Suprapubic skin (tissue), 4 donors: ENCODE results near the gene KLRB1. TPM values are rescaled to one million over a fixed set of nuclear protein-coding genes. Genes with fewer than 3 reads are reported as not detected.
"Not testable (repeated sequence)": the region's sequence is repeated elsewhere in the genome, so short reads cannot be mapped to it uniquely, and the experiment has no call there.

Experiments used
- DNase-seq, 2 donors: peaks; one replicate each; pipeline ENCODE4 v3.0.0-alpha.2; 2019; ENCODE audit warnings: low spot score in 2 of 2
- H3K27ac ChIP-seq: fragments of 200-600 bp; sonication (generic); one replicate; pipeline ENCODE4 v1.5.1; 2019
- H3K27me3 ChIP-seq: fragments of 200-600 bp; sonication (generic); one replicate; pipeline ENCODE4 v1.5.1; 2019
- H3K36me3 ChIP-seq: fragments of 200-600 bp; sonication (generic); one replicate; pipeline ENCODE4 v1.5.1; 2019
- H3K4me1 ChIP-seq: fragments of 200-600 bp; sonication (generic); one replicate; pipeline ENCODE4 v1.5.1; 2019
- H3K4me3 ChIP-seq: fragments of 200-600 bp; sonication (generic); one replicate; pipeline ENCODE4 v1.5.1; 2019; ENCODE audit warnings: mild to moderate bottlenecking
- H3K9me3 ChIP-seq: fragments of 200-600 bp; sonication (generic); one replicate; pipeline ENCODE4 v1.5.1; 2019
- CTCF ChIP-seq, 2 donors: fragments of 200-600 bp in 1 of 2; fragments of 450-650 bp in 1 of 2; sonication (generic) in 1 of 2; IDR thresholded peaks; one replicate each; pipeline ENCODE4 v1.5.1; 2016 to 2019; ENCODE audit warnings: antibody characterized with exemption in 2 of 2, mild to moderate bottlenecking in 1 of 2, moderate library complexity in 1 of 2
- EP300 ChIP-seq: sonication (generic); formaldehyde crosslinking; IDR thresholded peaks from one replicate; pipeline ENCODE4 v1.6.1; 2017; ENCODE audit warnings: antibody characterized with exemption
- POLR2A ChIP-seq, 2 donors: fragments of 450-650 bp; IDR thresholded peaks; one replicate each; pipeline ENCODE4 v1.6.1; 2017; ENCODE audit warnings: antibody characterized with exemption in 2 of 2, mild to moderate bottlenecking in 2 of 2, moderate library complexity in 2 of 2
- POLR2AphosphoS5 ChIP-seq, 3 donors: sonication (generic); formaldehyde crosslinking; IDR thresholded peaks; one replicate each; pipeline ENCODE4 v1.6.1; 2017; ENCODE audit warnings: antibody characterized with exemption in 3 of 3
- WGBS: methylation state at CpG from one replicate; pipeline ENCODE4 v1.1.5; 2018; 5-methylcytosine and 5-hydroxymethylcytosine counted together
- total RNA-seq, 4 donors: library from RNA; depleted of rRNA; stranded (reverse); fragments of >200 nt; gene quantifications; one replicate each; pipeline ENCODE4 v1.1.0, GENCODE V29; 2016

KLRB1 gene
- total RNA-seq, 4 donors from 2014 or later = not detected

- no peaks in the 10 kb centered on the region for H3K27me3 ChIP-seq
- TF ChIP-seq CTCF (IDR thresholded peaks at IDR 0.05) (no peak), POLR2A (IDR thresholded peaks at IDR 0.05) (no peak)
- no peak for DNase-seq
- no peak overlapping the region for H3K4me3 ChIP-seq
- H3K4me1 ChIP-seq = no peaks in the 10 kb centered on the region
- H3K9me3 ChIP-seq = no peaks in the 10 kb centered on the region
- WGBS = 54% methylated on average over 2 of the region's 2 CpGs
- H3K36me3 ChIP-seq = no peaks in the 10 kb centered on the region
- H3K27ac ChIP-seq = no peak overlapping the region
Observed at GRCh38 chr12:9588749-9589148, 19.0 kb downstream of the KLRB1 start.

- no peak overlapping the region for H3K4me3 ChIP-seq
- H3K4me1 ChIP-seq = no peaks in the 10 kb centered on the region
- 88% methylated on average over 4 of the region's 4 CpGs for WGBS
- DNase-seq = no peak
- H3K36me3 ChIP-seq = no peaks in the 10 kb centered on the region
- no peaks in the 10 kb centered on the region for H3K27me3 ChIP-seq
- TF ChIP-seq POLR2A (IDR thresholded peaks at IDR 0.05) = no peak
- TF ChIP-seq CTCF (IDR thresholded peaks at IDR 0.05) = no peak
- no peak for TF ChIP-seq EP300
- TF ChIP-seq POLR2AphosphoS5 (IDR thresholded peaks at IDR 0.05) = no peak
- no peak overlapping the region for H3K27ac ChIP-seq
- H3K9me3 ChIP-seq = no peaks in the 10 kb centered on the region
Observed at GRCh38 chr12:9587987-9588600, 19.6 kb downstream of the KLRB1 start.

GRCh38 chr12:9577729-9578128 lies 30.0 kb downstream of the KLRB1 start:
- H3K27ac ChIP-seq, H3K4me1 ChIP-seq, H3K27me3 ChIP-seq, H3K4me3 ChIP-seq, H3K36me3 ChIP-seq, H3K9me3 ChIP-seq, DNase-seq: not testable (repeated sequence)
- WGBS = 93% methylated on average over 2 of the region's 5 CpGs

- 92% methylated on average over 9 of the region's 9 CpGs for WGBS
- H3K4me1 ChIP-seq, H3K4me3 ChIP-seq, H3K27ac ChIP-seq, H3K27me3 ChIP-seq, H3K36me3 ChIP-seq, H3K9me3 ChIP-seq, DNase-seq: not testable (repeated sequence)
Observed at GRCh38 chr12:9567151-9567550, 40.6 kb downstream of the KLRB1 start.

- DNase-seq, H3K9me3 ChIP-seq, H3K27me3 ChIP-seq, H3K4me3 ChIP-seq, H3K36me3 ChIP-seq, H3K27ac ChIP-seq, H3K4me1 ChIP-seq: not testable (repeated sequence)
- WGBS = 91% methylated on average over 7 of the region's 7 CpGs
Observed at GRCh38 chr12:9566113-9566512, 41.6 kb downstream of the KLRB1 start.

- not testable (repeated sequence) for H3K36me3 ChIP-seq, DNase-seq, H3K4me1 ChIP-seq, H3K9me3 ChIP-seq, H3K4me3 ChIP-seq, H3K27me3 ChIP-seq, H3K27ac ChIP-seq
- 94% methylated on average over 2 of the region's 2 CpGs for WGBS
Observed at GRCh38 chr12:9564418-9564817, 43.3 kb downstream of the KLRB1 start.

- H3K36me3 ChIP-seq, H3K27me3 ChIP-seq, H3K4me3 ChIP-seq, H3K27ac ChIP-seq, DNase-seq, H3K4me1 ChIP-seq, H3K9me3 ChIP-seq: not testable (repeated sequence)
- WGBS = 72% methylated on average over 3 of the region's 5 CpGs
Observed at GRCh38 chr12:9562841-9563453, 44.8 kb downstream of the KLRB1 start.

GRCh38 chr12:9545489-9545888 lies 62.2 kb downstream of the KLRB1 start:
- DNase-seq, H3K4me3 ChIP-seq, H3K27ac ChIP-seq, H3K27me3 ChIP-seq, H3K36me3 ChIP-seq, H3K9me3 ChIP-seq, H3K4me1 ChIP-seq: not testable (repeated sequence)
- 43% methylated on average over 4 of the region's 4 CpGs for WGBS

Other genes starting within 250 kb of the KLRB1 start
- 10 to 100 TPM in 1 of 4 donors, 1 to 10 TPM in 3; 2.3 to 12.2 (median 5.0) TPM for gene CLEC2D, start 61.8 kb upstream of the KLRB1 start, total RNA-seq
- not detected for gene CLECL1, start 125.2 kb upstream of the KLRB1 start, total RNA-seq
- gene CD69, start 153.0 kb upstream of the KLRB1 start, total RNA-seq = 1 to 10 TPM in 3 of 4 donors, under 1 TPM in 1; 0.93 to 2.7 (median 1.7) TPM
- gene KLRF1, start 219.6 kb upstream of the KLRB1 start, total RNA-seq = not detected